HG03571 (cell line): ENCODE data around the gene ASB14.

Source experiments
- ATAC-seq: cut with Tn5 transposase; IDR thresholded peaks from one replicate; pipeline ENCODE4 v1.9.1; 2021; ENCODE audit not compliant: unreplicated experiment

Gene ASB14

DNA sequence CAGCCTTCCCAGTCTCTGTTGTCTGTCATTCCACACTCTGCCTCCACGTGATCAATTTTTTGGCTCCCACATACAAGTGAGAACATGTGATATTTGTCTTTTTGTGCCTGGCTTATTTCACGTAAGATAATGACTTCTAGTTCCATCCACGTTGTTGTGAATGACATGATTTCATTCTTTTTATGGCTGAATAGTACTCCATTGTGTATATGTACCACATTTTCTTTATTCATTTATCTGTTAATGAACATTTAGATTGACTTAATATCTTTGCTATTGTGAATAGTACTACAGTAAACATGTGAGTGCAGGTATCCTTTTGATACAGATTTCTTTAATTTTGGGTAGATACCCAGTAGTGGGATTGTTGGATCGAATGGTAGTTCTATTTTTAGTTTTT, 31.4 kb downstream of the ASB14 start:
- ATAC-seq: no peak

GRCh38 chr3:57257678-57258077, 34.8 kb downstream of the ASB14 start:
- no peak for ATAC-seq

- ATAC-seq: no peak
Observed at GRCh38 chr3:57256844-57257243, 35.6 kb downstream of the ASB14 start.

- ATAC-seq: no peak
Observed at GRCh38 chr3:57252404-57252803, 40.1 kb downstream of the ASB14 start.

DNA sequence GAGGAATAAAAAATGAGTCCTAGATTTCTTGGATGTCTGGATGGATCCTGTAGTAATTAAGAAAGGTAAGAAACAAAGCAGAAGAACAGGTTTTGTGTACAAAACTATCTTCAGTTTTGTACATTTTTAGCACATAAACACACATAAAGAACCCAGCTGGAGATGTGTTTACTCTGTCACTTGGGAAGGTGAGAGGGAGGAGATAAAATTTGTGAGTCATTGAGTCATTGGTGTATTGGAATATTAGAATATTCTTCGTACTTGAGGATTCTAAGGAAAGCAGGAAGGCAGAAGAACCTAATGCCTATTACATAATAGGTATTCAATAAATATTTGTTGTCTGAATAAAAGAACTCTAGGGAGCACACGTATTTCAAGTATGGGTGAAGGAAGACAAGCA, 47.5 kb downstream of the ASB14 start:
- no peak for ATAC-seq

- no peak for ATAC-seq
Observed at GRCh38 chr3:57234613-57235575, 57.6 kb downstream of the ASB14 start.

DNA sequence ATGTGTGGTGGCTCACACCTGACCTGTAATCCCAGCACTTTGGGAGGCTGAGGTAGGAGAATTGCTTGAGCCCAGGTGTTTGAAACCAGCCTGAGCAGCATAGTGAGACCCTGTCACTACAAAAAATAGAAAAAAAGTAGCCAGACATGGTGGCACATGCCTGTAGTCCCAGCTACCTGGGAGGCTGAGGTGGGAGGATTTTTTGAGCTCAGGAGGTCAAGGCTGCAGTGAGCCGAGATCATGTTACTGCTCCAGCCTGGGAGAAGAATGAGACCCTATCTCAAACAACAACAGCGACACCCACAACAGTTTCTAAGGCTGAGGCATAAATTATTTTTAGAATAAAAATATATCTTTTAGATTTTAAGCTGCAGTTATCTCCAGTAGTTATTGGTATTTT, 58.7 kb downstream of the ASB14 start:
- ATAC-seq: no peak

- no peak for ATAC-seq
Observed at GRCh38 chr3:57230006-57230405, 62.5 kb downstream of the ASB14 start.

DNA sequence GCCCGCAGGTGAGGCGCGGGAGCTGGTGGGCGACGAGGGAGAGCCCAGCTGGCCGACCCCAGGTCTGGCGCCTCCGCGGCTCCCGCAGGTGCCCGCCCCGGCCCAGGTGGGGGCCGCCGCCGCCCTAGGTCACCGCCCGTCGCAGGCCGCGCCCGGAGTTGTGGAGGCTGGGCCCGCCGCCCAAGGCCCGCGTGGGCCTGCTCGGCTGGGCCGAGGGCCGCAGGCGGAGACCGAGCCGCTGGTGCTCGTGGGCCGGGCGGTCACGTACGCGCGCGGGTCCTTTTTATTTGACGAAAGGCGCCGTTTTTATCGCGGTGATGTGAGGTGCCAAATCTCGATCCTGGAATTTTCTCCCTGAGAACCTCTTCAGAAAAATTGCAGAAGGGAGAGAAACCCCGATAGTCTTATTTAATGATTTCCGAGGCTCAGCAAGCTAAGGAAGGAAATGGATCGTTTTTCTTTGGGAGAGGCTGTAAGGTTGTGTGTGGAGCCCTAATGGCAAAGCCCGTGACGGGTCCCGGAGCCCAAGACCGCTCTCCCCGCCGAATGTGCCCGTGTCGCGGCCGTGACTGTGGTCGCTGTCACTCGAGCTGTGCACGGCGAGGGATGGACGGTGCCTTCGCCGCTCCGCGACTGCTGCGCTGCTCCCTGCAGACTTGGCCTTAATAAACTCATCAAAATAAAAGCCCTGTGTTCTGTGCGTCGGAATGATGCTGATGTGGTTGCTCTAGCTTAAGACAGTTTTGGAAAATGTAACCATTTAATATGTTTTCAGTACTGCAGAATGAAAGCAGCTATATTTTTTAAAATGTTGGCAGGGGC, 64.3 kb downstream of the ASB14 start:
- ATAC-seq: peak; percentile 42

GRCh38 chr3:57227204-57227929, 65.1 kb downstream of the ASB14 start, which contains the start of gene APPL1:
TSS of gene APPL1 (plus strand) at chr3:57227729. CDS start at chr3:57227884, 155 bp downstream.
- ATAC-seq: peak; percentile 91

- ATAC-seq: no peak
Observed at GRCh38 chr3:57226176-57226575, 66.3 kb downstream of the ASB14 start.

DNA sequence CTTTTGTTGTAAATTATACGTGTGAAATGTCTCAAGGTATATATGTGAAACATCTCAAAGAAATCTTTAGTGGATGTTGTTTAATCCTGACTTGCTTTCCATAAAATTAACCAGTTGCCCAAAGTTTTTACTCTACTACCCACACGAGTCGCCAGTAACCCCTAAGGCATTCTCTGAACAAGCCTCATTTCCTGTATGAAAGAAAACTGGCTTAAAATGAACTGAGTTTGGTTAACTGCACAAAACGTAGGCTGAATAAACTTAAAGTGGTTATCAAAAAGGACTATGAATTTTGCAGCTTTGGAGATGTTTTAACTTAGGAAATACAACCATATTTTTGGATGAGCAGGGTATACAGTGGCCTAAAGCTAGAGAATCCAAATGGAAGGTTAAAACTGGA, 67.6 kb downstream of the ASB14 start:
- no peak for ATAC-seq

DNA sequence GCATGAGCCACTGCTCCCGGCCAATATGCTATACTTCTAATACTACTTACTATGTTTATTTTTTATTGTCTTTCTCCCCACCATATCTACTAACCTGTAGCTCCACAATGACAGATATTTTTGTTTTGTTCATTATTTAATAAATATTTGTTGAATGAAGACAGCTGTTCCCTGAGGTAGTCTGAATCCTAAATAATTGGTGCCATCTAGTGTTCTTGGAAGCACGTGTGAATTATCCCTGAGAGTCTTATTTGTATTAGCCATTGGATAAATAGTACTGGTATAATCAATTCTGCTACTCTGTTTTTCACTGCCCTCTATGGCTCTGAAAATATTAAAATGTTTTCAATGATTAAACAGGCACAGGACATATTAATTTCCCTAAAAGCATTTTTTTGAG, 70.6 kb downstream of the ASB14 start:
- no peak for ATAC-seq
